ENCODE measurements around the gene OGG1.

OGG1 gene

DNA sequence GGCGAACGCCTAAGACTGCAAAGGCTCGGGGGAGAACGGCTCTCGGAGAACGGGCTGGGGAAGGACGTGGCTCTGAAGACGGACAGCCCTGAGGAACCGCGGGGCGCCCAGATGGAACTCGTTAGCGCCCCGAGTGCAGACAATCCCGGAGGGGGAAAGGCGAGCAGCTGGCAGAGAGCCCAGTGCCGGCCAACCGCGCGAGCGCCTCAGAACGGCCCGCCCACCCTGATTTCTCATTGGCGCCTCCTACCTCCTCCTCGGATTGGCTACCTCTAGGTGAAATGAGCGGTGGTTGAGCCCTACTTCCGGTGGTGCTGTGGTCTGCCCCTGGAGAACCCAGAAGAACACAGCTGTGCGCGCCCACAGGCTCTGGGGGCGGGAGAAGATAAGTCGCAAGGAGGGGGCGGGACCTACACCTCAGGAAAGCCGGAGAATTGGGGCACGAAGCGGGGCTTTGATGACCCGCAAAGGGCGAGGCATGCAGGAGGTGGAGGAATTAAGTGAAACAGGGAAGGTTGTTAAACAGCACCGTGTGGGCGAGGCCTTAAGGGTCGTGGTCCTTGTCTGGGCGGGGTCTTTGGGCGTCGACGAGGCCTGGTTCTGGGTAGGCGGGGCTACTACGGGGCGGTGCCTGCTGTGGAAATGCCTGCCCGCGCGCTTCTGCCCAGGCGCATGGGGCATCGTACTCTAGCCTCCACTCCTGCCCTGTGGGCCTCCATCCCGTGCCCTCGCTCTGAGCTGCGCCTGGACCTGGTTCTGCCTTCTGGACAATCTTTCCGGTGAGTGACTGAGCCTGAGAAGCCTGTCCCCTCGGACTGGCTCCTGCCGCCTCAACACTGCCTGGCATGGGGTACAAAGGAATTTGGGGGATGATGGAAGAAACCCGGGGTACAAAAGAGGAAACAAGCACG lies at the start of gene OGG1:
Gene OGG1 (plus strand): TSS at position 308 of the 911 bp plus-strand sequence. CDS start 335 bp downstream, at position 643.
- DNase-seq, result peak; percentile 86

GRCh38 chr3:9700536-9700935 lies 49.2 kb upstream of the OGG1 start:
- no peak for DNase-seq

- no peak for DNase-seq
These were observed 48.7 kb upstream of the OGG1 start for GRCh38 chr3:9701006-9701405.

DNA sequence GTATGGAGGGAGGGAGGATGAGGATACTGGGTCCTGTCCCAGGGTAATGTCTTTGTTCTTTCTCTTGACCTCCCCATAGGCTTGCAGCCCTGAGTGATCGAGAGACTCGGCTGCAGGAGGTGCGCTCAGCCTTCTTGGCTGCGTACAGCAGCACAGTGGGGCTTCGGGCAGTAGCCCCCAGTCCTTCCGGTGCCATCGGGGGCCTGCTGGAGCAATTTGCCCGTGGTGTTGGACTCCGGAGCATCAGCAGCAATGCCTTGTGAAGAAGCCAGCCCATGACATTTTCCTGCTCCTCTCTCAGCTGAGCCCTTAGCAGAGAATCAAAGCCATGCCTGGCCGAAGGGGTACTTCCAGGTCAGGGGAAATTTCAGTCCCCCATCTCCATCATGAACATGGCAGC lies 48.0 kb upstream of the OGG1 start:
- no peak for DNase-seq

DNA sequence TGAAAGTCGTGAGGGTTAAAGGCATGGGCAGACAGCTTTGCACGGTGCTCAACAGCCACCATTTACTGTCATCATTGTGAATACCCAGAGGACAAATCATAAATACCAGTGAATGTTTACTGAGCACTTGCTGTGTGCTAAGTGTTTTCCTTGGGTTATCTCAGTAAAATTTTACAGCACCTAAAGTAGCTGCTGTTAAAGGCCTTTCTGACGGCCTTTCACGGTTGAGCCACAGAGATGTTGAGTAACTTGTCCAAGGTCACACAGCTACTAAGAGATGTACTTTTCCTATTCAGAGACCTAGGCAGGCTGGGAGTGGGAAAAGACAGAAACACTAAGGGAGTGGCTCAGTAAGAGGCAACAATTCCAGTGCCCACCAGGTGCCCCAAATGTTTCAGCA lies 46.5 kb upstream of the OGG1 start:
- DNase-seq, result no peak

GRCh38 chr3:9703736-9704346 lies 45.9 kb upstream of the OGG1 start, which contains the start of gene CPNE9:
TSS of gene CPNE9 (plus strand) at chr3:9703833. CDS start at chr3:9703997, 164 bp downstream.
- DNase-seq, result no peak

DNA sequence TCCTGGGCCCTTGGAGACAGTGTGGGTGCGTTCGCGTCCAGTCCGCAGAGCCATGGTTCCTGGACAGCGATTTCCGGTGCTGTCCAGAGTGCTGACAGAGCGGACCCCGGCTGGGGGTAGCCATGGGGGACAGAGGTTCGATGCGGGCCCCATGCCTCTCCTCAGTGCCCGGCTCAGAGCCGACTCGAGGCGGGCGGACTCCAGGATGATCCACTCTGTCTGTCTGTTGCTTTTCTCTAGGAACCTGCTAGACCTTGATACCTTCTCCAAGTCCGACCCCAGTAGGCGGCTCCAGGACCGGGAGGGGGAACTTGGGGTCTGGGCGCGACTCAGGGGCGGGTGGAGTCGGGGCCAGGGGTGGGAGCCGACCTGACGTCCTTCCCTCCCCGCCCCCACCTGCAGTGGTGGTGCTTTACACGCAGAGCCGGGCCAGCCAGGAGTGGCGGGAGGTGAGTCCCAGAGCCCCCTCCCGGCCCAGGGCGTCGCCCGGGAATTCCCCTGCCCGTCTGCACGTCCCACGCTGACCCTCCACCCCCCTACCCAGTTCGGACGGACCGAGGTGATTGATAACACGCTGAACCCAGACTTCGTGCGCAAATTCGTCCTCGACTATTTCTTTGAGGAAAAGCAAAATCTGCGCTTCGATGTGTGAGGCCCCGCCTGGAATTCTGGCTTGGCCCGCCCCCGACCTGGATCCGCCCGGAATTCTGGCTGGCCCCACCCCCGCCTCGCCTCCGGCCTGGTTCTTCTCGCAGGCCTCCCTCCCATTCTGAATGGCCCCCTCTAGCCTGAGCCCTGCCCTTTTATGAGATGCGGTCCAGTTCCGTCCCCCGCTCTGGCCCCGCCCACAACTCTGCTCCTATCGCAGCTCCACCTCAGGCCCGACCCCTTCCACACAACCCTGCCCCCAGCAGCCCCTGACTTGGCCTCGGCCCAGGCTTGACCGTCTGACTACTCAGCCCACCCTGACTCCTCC lies 45.1 kb upstream of the OGG1 start:
- DNase-seq, result no peak

GRCh38 chr3:9710174-9710739 lies 39.5 kb upstream of the OGG1 start:
- DNase-seq, result no peak

- no peak for DNase-seq
These were observed 37.3 kb upstream of the OGG1 start for GRCh38 chr3:9712415-9712814.

DNA sequence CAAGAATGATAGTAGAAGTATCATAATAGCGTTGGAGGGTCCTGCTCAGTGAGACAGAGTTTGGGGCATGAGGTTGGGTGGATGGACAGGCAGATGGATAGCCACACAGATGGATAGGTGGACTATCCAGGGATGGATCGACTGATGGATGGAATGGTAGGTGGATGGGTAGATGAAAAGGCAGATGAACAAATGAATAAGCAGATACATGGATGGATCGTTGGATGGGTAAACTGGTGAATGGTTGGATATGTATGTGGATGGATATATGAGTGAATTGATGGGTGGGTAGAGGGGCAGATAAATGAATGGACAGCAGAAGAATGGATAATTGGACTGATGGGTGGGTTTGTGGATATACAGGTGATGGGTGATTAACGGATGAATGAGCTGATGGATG lies 36.6 kb upstream of the OGG1 start:
- DNase-seq, result no peak

DNA sequence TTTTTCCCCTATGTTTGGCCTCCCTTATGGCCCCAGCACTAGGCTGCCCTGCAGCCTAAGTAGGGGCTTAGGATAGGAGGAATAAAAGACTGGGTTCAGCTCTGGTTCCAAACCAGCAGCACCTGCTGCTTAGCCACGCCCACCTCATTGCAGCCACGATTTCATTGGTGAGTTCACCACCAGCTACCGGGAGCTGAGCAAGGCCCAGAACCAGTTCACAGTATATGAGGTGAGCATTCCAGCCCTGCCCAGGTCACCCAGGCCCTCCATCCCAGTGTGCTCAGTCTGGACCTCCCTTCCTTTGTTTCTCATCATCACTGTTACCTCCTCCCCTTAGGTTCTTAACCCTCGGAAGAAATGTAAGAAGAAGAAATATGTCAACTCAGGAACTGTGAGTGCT lies 34.6 kb upstream of the OGG1 start:
- DNase-seq, result no peak

DNA sequence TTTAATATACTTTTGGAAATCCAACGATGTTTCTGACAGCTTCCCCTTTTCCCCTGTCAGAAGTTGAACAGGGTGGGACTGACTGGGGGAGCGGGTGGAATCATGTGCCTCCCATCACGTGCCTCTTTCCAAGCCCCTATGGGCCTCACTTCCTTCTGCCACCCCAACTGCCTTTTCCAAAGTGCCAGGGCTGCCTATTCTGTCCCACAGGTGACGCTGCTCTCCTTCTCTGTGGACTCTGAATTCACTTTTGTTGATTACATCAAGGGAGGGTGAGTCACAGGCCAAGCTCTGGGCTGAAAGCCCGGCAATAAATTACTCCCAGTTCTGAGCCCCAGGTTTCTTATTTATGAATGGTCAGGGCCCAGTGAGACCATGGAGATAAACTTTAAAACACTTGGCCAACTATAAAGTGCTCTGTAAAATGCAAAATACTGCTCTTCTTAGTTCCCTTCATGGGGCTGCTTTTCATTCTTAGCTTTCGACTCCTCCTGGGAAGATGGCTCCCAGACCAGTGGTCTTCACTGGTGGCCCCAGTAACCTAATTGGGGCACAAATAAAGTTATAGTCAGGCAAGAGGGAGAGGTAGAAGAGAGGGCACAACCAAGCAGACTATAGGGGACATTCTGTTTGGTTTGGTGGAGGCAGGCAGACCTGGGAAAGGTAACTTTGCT lies 33.9 kb upstream of the OGG1 start:
- no peak for DNase-seq

DNA sequence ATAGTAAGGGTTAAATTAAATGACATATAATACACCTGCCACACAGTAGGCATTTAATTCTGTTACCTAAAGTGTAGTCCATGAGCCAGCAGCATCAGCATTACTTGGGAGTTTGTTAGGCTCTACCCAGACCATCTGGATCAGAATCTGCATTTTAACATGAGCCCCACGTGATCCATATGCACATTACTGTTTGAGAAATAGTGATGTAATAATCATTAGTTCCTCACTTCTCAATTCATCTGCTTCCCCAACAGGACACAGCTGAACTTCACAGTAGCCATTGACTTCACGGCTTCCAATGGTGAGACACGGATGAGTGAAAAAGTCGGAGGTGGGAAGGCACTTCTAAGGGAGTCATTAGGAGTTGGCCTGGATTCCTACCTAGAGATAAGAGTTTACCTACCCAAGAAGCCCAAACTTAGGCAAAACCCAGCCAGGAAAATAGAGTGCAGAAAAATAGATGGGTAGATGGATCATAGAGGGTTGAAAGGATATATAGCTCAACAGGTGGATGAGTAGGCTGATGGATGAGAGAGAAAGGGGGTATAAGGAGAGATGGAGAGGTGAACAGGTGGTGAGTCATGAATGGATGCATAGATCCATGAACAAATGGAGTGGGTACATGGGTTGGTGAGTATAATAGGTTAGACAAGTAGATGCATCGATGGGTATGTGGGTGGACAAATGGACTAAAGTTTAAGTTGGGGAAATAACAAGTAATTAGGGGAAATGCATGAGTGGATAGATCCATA lies 32.8 kb upstream of the OGG1 start:
- no peak for DNase-seq

- DNase-seq, result no peak
These were observed 32.2 kb upstream of the OGG1 start for GRCh38 chr3:9717563-9717962.

- no peak for DNase-seq
These were observed 31.6 kb upstream of the OGG1 start for GRCh38 chr3:9718118-9718517.

GRCh38 chr3:9721015-9721699 lies 28.6 kb upstream of the OGG1 start:
- no peak for DNase-seq

- DNase-seq, result no peak
These were observed 28.1 kb upstream of the OGG1 start for GRCh38 chr3:9721700-9722060.

DNA sequence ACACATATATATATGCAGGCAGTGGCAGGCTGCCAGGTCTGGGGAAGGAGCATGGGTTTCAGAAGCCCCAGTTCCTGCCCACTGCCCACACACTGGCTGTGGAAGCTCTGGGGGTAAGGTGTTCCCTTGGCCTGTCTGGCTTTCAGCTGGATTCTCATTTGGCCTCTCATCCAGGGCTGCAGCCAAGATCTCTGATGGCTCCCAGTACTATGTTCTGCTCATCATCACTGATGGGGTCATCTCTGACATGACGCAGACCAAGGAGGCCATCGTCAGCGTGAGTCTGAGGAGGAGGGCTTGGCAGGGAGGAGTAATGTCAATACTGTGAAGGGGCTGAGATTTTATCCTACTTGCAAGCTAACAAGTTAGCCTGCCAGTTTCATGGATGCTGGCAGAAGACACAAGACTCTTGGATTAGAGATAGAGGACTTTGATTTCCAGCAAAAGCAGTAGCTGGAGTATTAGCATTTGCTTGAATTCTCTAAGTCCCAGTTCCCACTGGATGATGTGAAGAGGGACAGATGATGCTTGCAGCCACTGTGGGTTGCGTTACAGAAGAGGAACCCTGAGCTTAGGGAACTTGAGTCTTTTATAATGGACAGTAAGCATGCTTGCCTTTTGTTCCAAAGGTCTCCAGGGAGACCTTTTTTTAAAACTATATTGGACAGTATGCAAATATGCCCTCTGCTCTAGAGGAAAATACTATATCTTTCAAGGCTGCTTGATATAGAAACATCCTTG lies 23.8 kb upstream of the OGG1 start:
- DNase-seq, result no peak

GRCh38 chr3:9727041-9727595 lies 22.6 kb upstream of the OGG1 start:
- no peak for DNase-seq

GRCh38 chr3:9727743-9728142 lies 22.0 kb upstream of the OGG1 start:
- no peak for DNase-seq
